Measurements from ENCODE around the gene FLT1.
A peak's percentile ranks its signal among the peaks of the same experiment; 100 is the strongest.

FLT1 gene

GRCh38 chr13:28384789-28385188, 110.1 kb downstream of the FLT1 start:
- DNase-seq (no peak), ATAC-seq (no peak)

DNA sequence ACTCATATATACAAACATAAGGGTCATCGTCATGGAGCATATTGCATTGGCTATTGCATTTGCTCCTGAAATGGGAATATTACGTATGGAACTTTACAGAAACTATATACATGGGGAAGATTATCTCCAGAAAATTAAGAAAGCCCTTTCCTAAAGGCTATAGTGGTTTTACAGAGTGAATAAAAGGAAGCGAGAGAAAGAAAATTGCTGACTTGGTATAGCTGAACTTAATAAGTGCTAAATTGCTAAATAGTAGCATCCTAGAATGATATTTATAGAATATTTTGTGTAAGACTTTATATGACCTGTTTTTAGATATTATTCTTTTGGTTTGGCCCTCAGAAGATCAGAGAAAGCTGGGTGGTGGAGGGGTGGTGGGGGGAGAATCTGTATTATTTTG, 114.6 kb downstream of the FLT1 start:
- ATAC-seq (no peak), DNase-seq (no peak)

GRCh38 chr13:28379371-28380083, 115.4 kb downstream of the FLT1 start:
- DNase-seq (no peak), ATAC-seq (no peak)

GRCh38 chr13:28376604-28377003, 118.3 kb downstream of the FLT1 start:
- DNase-seq (no peak), ATAC-seq (no peak)

DNA sequence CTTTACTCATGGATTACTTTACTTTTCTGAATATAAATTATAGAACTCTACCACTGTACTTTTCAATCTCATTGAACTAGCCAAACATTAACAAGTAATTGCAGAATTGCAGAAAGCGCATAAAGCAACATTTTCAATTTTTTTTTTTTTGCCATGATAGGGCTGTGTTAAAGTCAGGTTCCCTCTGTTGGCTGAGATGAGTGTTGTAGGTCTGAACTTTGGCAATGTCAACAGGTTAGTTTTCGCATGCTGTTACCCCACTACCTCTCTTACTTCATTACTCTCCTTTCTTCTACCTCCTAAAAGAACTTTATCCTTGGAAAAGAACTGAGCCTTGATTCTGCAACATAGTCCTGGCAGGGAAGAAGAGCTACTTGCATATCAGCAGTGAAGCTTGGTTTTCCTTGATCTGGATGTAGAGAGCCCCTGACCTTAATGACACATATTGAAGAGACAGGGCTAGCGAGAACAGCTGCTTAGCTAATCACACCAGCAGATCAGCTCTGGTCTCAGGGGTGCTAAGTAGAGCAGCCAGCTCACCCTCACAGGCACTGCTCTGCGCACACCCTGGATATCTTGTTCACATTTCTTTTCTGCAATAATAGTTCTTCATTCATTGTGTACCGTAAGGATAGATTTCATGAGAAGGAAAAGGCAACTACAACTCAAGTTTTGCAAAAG, 119.5 kb downstream of the FLT1 start:
- no peak for ATAC-seq

DNA sequence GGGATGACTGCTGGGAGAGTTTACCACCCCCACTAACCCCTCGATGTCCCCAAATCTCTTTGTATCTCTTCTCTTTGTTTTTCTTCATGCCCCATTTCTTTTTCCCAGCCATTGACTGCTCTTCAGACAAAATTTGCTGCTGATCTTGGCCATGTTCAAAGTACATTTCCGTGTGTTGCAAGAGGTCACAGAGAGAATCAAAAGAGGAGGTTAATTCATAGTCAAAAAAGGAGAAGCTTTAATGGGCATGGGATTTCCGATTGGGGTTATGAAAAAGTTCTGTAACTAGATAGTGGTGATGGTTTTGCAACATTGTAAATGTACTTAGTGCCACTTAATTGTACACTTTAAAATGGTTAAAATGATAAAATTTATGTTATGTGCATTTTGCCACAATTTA, 121.1 kb downstream of the FLT1 start:
- no peak for ATAC-seq
- no peak for DNase-seq

More for the DNA sequence above, 119.5 kb downstream of the FLT1 start:
- DNase-seq: no peak

DNA sequence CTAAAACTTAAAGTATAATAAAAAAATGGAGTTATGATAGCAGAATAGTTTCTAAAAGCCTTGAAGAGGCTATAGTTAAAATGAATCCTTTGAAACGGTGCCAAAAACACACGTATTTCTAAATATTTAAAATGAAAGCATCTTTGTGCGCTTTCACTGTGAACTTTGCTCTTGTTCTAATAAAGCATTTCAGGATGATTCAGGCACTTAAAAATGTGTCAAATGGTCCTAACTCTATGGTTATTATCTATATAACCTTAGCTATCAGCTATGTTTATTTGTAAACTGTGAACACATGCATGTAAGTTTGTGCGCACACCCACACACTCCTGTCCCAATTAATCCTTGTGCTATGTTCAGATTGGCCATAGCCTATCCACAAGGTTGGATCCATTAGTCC, 124.5 kb downstream of the FLT1 start:
- ATAC-seq (no peak), DNase-seq (no peak)

GRCh38 chr13:28358708-28359107, 136.2 kb downstream of the FLT1 start:
- DNase-seq (no peak), ATAC-seq (no peak)

DNA sequence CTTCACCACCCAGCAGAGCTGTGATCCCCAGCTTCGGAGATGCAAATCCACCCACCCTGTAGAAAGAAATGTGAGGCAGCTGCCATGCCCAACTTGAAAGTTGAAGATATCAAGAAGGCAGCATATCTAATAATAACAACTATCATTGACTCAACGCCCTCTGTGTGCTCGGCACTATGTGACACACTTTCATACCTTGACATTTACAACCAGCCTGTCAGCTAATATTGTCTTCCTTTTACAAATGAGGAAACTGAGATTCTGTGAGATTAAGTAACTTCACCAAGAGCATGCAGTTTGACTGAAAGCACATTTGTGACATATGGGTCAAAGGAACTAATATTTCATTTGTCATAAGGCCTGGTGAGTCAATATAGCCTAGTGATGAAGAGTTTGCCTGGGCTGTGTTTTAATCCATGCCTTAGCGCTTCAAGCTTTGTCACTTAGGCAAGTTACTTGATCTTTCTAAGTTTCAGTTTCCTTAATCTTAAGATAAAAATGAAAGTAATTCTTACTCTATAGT, 137.0 kb downstream of the FLT1 start:
- ATAC-seq (peak; percentile 75), DNase-seq (no peak)

GRCh38 chr13:28357247-28357825, 137.6 kb downstream of the FLT1 start:
- no peak for ATAC-seq
- no peak for DNase-seq

- DNase-seq (no peak), ATAC-seq (no peak)
These were observed 138.3 kb downstream of the FLT1 start for GRCh38 chr13:28356561-28357021.

DNA sequence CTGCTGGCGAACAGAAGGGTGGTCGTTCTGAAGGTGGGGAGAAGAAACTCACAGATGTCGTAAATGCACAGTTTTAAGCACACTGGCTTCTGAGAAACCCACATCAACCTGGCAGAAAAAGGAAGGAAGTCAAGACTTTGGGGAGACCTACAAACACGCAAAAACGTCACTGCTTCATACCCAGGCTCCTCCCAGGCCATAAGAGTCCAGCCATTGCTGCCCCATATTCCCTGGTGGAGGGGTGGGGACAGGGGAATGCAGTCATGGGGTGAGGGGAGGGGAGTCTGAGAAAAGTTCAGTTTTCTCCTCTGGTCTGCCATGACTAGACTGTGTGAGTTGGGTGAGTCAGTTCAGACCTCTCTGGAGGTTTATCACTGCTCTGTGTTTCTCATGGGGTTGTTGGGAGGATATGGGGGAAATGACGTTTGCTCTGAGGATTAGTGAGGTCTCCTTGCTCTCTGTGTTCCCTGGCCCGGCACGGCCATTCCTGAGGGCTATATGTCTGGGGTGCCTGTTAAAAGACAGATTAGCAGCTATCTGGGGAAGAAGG, 139.0 kb downstream of the FLT1 start:
- peak; percentile 7 for DNase-seq

DNA sequence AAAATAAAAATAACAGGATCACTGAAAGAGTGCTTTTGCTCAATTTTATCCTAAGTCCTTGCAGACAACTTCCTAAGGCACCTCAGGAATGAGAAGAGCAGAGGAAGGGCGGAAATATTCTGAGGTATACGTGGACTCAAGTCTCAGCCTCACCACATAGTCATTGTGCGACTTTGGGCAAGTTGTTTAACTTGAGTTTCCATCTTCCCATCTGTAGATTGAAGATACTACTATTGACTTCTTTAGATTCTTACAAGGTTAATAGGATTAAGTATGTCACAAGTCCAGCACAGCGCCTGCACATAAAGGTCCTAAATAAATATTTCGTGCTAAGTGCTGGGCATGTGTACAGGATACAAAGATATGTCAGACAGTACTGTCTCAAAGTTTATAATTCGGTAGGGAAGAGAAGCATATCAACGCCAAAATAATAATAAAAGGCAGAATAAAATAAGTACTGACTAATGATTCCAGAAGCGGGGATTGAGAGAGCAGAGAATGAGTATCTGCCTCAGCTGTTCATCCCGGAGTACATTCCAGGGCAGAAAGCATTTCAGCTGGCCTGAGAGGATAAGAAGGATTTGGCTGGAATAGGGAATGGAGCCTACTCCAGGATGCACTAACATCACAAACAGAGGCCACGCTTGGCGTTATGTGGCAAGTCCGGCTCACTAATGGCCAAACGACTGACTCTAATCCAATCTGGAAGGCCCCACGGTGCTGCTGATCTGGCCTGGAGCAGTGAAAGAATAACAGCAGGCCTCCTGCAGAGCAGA, 139.7 kb downstream of the FLT1 start:
- ATAC-seq (no peak), DNase-seq (no peak)

More for the DNA sequence above, 139.0 kb downstream of the FLT1 start:
- ATAC-seq: peak; percentile 76

GRCh38 chr13:28353679-28354078, 141.2 kb downstream of the FLT1 start:
- ATAC-seq (no peak), DNase-seq (no peak)

- ATAC-seq: no peak
- no peak for DNase-seq
These were observed 144.8 kb downstream of the FLT1 start for GRCh38 chr13:28349907-28350654.

GRCh38 chr13:28349371-28349770, 145.6 kb downstream of the FLT1 start:
- no peak for DNase-seq
- ATAC-seq: no peak

DNA sequence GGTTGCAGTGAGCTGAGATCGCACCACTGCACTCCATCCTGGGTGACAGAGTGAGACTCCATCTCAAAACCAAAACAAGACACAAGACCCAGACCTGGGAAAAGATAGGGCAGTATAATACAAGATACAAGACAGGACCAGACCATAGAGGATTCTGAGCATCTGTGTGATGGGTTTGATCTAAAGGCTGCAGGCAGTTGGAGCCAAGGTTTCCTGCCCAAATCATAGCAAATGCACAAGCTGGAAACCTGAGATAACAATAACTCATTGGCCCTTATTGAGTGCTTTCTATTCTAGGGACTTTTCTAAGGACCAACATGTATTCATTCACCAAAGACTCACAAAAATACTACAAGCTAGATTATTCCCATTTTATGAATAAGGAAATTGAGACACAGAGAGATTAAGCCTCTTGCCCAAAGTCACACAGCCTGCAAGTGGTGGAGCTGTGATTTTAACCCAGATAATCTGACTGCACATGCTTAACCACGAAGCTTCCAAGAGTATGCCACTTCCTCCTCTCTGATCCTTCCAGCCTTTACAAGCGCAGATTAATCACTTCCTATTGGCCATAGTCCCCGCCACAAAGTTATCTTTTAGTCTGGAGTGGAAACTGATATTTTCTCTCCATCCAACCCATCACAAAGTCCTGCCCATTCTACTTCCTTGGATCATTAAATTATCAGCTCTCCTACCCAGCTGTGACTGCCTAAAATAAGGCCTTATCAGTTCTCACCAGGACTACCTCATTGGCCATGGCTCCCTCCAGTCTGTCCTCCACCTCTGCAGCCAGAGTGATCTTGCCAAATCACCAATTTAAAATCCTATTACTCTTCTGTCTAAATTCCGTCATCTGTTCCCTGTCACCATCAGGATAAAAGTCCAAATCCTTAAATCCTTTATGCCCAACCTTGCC, 147.2 kb downstream of the FLT1 start:
- DNase-seq (no peak), ATAC-seq (no peak)

GRCh38 chr13:28346154-28346553, 148.8 kb downstream of the FLT1 start:
- ATAC-seq: no peak

DNA sequence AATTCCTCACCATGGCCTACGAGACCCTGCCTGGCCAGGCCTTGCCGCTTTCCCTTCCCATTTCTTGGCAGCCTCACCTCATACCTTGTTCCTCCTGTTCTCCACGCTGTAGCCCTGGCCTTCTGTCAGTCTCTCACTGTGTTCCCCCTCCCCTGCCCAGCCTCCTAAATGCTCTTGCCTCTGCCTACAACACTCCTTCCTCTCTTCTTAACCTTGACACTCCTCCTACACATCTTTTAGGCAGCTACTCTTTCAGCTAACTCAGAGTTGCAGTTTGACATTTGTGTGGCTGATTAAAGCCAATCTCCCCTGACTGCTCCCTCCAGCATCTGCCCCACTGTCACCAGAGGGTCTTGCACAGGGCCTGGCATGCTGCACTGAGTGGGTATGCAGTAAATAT, 150.8 kb downstream of the FLT1 start:
- ATAC-seq (no peak), DNase-seq (no peak)

More at GRCh38 chr13:28346154-28346553, 148.8 kb downstream of the FLT1 start:
- DNase-seq: no peak

DNA sequence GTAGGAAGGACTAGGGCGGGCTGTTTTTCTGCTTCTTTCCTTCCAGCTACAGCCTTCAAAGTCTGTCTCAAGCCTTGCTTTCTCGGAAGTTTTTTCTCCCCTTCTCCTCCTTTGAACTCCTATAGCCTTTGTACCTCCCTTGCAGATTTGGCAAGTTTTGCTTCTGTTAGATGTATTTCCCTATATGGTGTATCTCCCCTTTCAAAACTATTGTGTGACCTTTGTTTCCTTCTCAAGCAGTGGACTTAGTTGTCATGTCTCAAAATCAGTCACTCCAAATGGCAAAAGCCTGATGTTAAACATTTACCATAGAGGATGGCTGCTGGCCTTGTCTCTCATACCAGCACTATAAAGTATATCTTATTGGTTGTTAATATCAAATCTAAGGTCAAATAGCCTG, 152.7 kb downstream of the FLT1 start:
- DNase-seq (no peak), ATAC-seq (no peak)
